OCI-LY7 (cell line): Measurements from ENCODE around the gene LDLRAP1. TPM values are rescaled to one million over a fixed set of nuclear protein-coding genes. Genes with fewer than 3 reads are reported as not detected.
"Not testable (repeated sequence)": the region's sequence is repeated elsewhere in the genome, so short reads cannot be mapped to it uniquely, and the experiment has no call there.

Source experiments
- BruUV-seq: library from RNA; stranded (reverse); fragments of 400-500 nt; replicated peaks from 2 replicates; lab custom pipeline; 2021; lab: Mats Ljungman, UMichigan
- CTCF ChIA-PET: fragments of 300-600 bp; sonication (Branson Sonifier 250); formaldehyde crosslinking; loops from one replicate; lab custom pipeline; 2022; ENCODE audit warnings: antibody characterized with exemption; ENCODE audit not compliant: unreplicated experiment; lab: Charles Lee
- POLR2A ChIA-PET: fragments of 300-600 bp; sonication (Branson Sonifier 250); formaldehyde crosslinking; loops from one replicate; lab custom pipeline; 2022; ENCODE audit warnings: antibody characterized with exemption; lab: Charles Lee
- DNase-seq: peaks from one replicate; pipeline ENCODE4 v3.0.0-alpha.2; 2015; ENCODE audit warnings: low spot score
- H2AFZ ChIP-seq: fragments of 200-600 bp; sonication (generic), shearing (Covaris generic); 2 replicates; pipeline ENCODE4 v1.6.1; 2014; ENCODE audit warnings: mild to moderate bottlenecking, antibody characterized with exemption, low read length, moderate library complexity
- H3K27ac ChIP-seq: fragments of 200-600 bp; sonication (generic); 2 replicates; pipeline ENCODE4 v1.5.1; 2014; ENCODE audit warnings: mixed run types, low read depth, mild to moderate bottlenecking, moderate library complexity, low read length, inconsistent platforms; ENCODE audit not compliant: poor library complexity, severe bottlenecking
- H3K36me3 ChIP-seq: fragments of 200-600 bp; sonication (generic); 2 replicates; pipeline ENCODE4 v1.6.1; 2014; ENCODE audit warnings: mild to moderate bottlenecking, antibody characterized with exemption, low read length, moderate library complexity, mixed read lengths; ENCODE audit not compliant: insufficient read depth
- H3K4me1 ChIP-seq: fragments of 200-600 bp; sonication (generic); 2 replicates; pipeline ENCODE4 v1.5.1; 2014; ENCODE audit warnings: mild to moderate bottlenecking, low read length; ENCODE audit not compliant: insufficient read depth, poor library complexity, severe bottlenecking
- H3K4me2 ChIP-seq: fragments of 200-600 bp; sonication (generic); 2 replicates; pipeline ENCODE4 v1.6.1; 2014; ENCODE audit warnings: mild to moderate bottlenecking, low read length
- H3K4me3 ChIP-seq: fragments of 200-600 bp; sonication (generic); 2 replicates; pipeline ENCODE4 v1.5.1; 2014; ENCODE audit warnings: mild to moderate bottlenecking, low read depth, low read length; ENCODE audit not compliant: poor library complexity, severe bottlenecking
- H3K79me2 ChIP-seq: fragments of 200-600 bp; sonication (generic); 2 replicates; pipeline ENCODE4 v1.6.1; 2016; ENCODE audit warnings: low read depth, mild to moderate bottlenecking, low read length, moderate library complexity, mixed read lengths; ENCODE audit not compliant: insufficient read depth
- H3K9me2 ChIP-seq: fragments of 200-600 bp; sonication (generic); 2 replicates; pipeline ENCODE4 v1.6.1; 2016; ENCODE audit warnings: mild to moderate bottlenecking, low read length, mixed read lengths; ENCODE audit not compliant: insufficient read depth
- H3K9me3 ChIP-seq: fragments of 200-600 bp; sonication (generic); 2 replicates; pipeline ENCODE4 v1.6.1; 2014; ENCODE audit warnings: mild to moderate bottlenecking, mixed run types, low read length, mixed read lengths
- H4K20me1 ChIP-seq: fragments of 200-600 bp; sonication (generic); 2 replicates; pipeline ENCODE4 v1.6.1; 2014; ENCODE audit warnings: mild to moderate bottlenecking, antibody characterized with exemption, low read length, moderate library complexity, mixed read lengths; ENCODE audit not compliant: insufficient read depth
- EZH2phosphoT487 ChIP-seq: fragments of 200-600 bp; sonication (generic); IDR thresholded peaks from 2 replicates; pipeline ENCODE4 v1.6.1; 2018; ENCODE audit warnings: low read depth, borderline replicate concordance, mild to moderate bottlenecking, mixed run types, antibody characterized with exemption, low read length, moderate library complexity, mixed read lengths
- intact Hi-C: fragments of 100-400 bp; cut with micrococcal nuclease; formaldehyde crosslinking; loops from one replicate; pipeline ENCODE4 v1.10.0; 2022; ENCODE audit not compliant: unreplicated experiment
- total RNA-seq, 2 experiments: library from RNA; depleted of rRNA in 1 of 2; stranded (reverse); fragments of >200 nt in 1 of 2; shearing (Covaris generic) in 1 of 2; gene quantifications; 2 replicates each; pipeline ENCODE4 v1.2.3, GENCODE V29; 2014 to 2022
- TF ChIP-seq, protein P1 (sequence below): fragments of 200-600 bp; sonication (generic); conservative IDR thresholded peaks from 2 replicates; pipeline ENCODE4 v1.5.1; 2014; ENCODE audit warnings: mild to moderate bottlenecking, antibody characterized with exemption, low read length, moderate library complexity, mixed read lengths

Gene LDLRAP1
- total RNA-seq, 2 experiments from 2014 or later = 14.9 to 36.2 TPM

DNA sequence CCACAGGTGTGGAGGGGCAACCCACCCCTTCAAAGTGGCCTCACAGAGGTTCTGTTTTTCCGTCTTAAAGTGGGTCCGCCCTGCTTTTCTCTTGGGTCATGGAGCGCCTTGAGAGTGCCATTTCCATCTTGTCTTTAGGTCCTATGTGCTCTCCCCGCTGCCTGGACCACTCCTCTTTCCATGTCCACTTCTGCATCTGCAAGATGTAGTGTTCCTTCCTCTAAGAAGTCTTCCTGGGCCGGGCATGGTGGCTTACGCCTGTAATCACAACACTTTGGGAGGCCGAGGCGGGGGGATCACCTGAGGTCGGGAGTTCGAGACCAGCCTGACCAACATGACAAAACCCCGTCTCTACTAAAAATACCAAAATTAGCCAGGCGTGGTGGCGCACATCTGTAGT, 45.4 kb downstream of the LDLRAP1 start:
- POLR2A ChIA-PET, H3K9me2 ChIP-seq, intact Hi-C loops, BruUV-seq, H4K20me1 ChIP-seq, DNase-seq, H2AFZ ChIP-seq, H3K36me3 ChIP-seq, H3K9me3 ChIP-seq, H3K79me2 ChIP-seq, CTCF ChIA-PET: not testable (repeated sequence)
- H3K4me2 ChIP-seq = peak overlapping the region; percentile 64
- H3K4me1 ChIP-seq = peaks cover 68% of the 10 kb centered on the region
- peak overlapping the region; percentile 82 for H3K27ac ChIP-seq
- H3K4me3 ChIP-seq = peak overlapping the region; percentile 64

GRCh38 chr1:25590096-25590824, 46.9 kb downstream of the LDLRAP1 start:
- CTCF ChIA-PET = interaction anchor here (0.6 kb wide), 1 partner anchor 19 kb away, joined by 3 read pairs; no protein-coding TSS in a partner anchor
- DNase-seq = no peak
- TF ChIP-seq, protein P1, sequence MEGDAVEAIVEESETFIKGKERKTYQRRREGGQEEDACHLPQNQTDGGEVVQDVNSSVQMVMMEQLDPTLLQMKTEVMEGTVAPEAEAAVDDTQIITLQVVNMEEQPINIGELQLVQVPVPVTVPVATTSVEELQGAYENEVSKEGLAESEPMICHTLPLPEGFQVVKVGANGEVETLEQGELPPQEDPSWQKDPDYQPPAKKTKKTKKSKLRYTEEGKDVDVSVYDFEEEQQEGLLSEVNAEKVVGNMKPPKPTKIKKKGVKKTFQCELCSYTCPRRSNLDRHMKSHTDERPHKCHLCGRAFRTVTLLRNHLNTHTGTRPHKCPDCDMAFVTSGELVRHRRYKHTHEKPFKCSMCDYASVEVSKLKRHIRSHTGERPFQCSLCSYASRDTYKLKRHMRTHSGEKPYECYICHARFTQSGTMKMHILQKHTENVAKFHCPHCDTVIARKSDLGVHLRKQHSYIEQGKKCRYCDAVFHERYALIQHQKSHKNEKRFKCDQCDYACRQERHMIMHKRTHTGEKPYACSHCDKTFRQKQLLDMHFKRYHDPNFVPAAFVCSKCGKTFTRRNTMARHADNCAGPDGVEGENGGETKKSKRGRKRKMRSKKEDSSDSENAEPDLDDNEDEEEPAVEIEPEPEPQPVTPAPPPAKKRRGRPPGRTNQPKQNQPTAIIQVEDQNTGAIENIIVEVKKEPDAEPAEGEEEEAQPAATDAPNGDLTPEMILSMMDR = peak; percentile 30; the same call in 1 of the 2 replicates
- no peak for TF ChIP-seq EZH2phosphoT487
- POLR2A ChIA-PET = interaction anchor here (0.7 kb wide), 1 partner anchor 164 kb away, joined by 3 read pairs; no protein-coding TSS in a partner anchor
- H3K4me2 ChIP-seq = peak overlapping the region; percentile 24; the same call in 1 of the 2 replicates
- peaks cover 54% of the 10 kb centered on the region for H3K4me1 ChIP-seq
- no peaks in the 10 kb centered on the region for H3K79me2 ChIP-seq
- H3K36me3 ChIP-seq = no peaks in the 10 kb centered on the region
- BruUV-seq = no TSS peak
- H2AFZ ChIP-seq = 0 out of 2 replicates have a peak overlapping the region, but pooled peaks have one; percentile 31
- intact Hi-C loops = no loop called here
- H3K27ac ChIP-seq = peak overlapping the region; percentile 9
- no peaks in the 10 kb centered on the region for H4K20me1 ChIP-seq
- H3K9me3 ChIP-seq = no peaks in the 10 kb centered on the region
- no peak overlapping the region for H3K4me3 ChIP-seq
- H3K9me2 ChIP-seq = no peaks in the 10 kb centered on the region

DNA sequence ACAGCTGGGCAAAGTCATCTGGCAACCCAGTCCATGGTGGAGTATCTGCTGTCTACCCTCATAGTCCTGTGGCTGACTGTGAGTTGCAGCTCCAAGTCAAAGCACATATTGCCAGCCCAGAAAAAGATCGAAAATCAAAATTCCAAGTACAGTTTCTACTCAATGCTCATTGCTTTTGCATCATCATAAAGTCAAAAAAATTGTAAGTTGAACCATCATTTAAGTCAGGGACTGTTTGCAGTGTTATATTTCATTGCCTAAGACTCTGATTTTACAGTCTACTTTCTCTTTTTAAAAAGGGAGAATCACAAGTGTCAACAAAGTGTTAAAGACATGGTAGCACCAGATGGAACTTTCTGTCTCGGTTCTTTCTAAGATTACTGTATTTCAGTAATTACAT, 50.5 kb downstream of the LDLRAP1 start:
- TF ChIP-seq EZH2phosphoT487 = no peak
- TF ChIP-seq, protein P1 = no peak
- no peak overlapping the region for H3K4me3 ChIP-seq
- H3K27ac ChIP-seq = no peak overlapping the region
- H2AFZ ChIP-seq = no peak overlapping the region
- DNase-seq = no peak
- CTCF ChIA-PET = interaction anchor here (1.1 kb wide), 1 partner anchor 216 kb away, joined by 4 read pairs; no protein-coding TSS in a partner anchor
- no peak overlapping the region for H3K4me2 ChIP-seq
- no peaks in the 10 kb centered on the region for H3K79me2 ChIP-seq
- intact Hi-C loops = no loop called here
- no peaks in the 10 kb centered on the region for H4K20me1 ChIP-seq
- no TSS peak for BruUV-seq
- H3K9me3 ChIP-seq = no peaks in the 10 kb centered on the region
- H3K36me3 ChIP-seq = no peaks in the 10 kb centered on the region; the same call in 1 of the 2 replicates
- POLR2A ChIA-PET = no interaction called here
- H3K9me2 ChIP-seq = no peaks in the 10 kb centered on the region
- H3K4me1 ChIP-seq = peaks cover 19% of the 10 kb centered on the region
